ENCODE measurements around the gene FGF13.

Gene FGF13

GRCh38 chrX:138711399-138712347 lies at the start of gene FGF13:
FGF13 (minus strand) TSS chrX:138711717; CDS start chrX:138711003, 714 bp downstream.
- no peak for DNase-seq (ENCODE audit: low spot score)

GRCh38 chrX:138759217-138759943 lies 47.9 kb upstream of the FGF13 start:
- DNase-seq (ENCODE audit: low spot score): no peak

DNA sequence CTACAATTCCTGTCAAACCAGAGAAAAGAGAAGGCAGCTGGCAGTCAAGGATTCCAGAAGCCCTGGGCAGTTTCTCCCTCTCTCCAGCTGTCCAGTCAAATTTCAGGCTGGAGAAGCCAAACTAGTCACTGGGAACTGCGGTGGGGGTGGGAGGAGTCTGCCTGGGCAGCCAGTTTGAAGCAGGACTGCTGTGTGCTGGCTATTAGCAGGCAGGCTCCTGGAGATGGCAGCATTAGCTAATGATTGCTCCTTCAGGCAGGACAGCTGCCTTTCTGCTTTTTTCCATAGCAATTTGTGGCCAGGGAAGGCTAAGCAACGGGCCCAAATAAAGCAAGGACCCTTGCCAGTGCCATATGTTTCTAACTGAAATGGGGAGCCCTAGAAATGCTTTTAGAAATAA lies 44.7 kb upstream of the FGF13 start:
- no peak for DNase-seq (ENCODE audit: low spot score)

DNA sequence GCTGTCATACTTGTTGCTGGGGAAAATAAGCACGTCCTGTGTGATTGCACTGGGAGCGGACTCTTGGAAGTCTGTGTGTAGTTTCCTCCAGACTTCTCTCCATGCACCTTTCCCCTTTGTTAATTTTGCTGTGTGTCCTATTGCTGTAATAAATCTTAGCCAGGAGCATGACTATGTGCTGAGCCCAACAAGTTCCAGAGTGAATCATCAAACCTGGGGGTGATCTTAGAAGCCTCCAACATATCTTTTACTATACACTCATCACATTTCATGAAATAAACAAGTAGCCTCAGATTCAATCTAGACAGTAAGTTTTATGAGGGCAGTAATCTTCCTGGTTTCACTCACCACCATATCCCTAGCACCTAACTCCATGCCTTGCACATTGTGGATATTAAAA lies 43.3 kb upstream of the FGF13 start:
- DNase-seq (ENCODE audit: low spot score): no peak

GRCh38 chrX:138748480-138748879 lies 37.0 kb upstream of the FGF13 start:
- peak; percentile 33 for DNase-seq (ENCODE audit: low spot score)

DNA sequence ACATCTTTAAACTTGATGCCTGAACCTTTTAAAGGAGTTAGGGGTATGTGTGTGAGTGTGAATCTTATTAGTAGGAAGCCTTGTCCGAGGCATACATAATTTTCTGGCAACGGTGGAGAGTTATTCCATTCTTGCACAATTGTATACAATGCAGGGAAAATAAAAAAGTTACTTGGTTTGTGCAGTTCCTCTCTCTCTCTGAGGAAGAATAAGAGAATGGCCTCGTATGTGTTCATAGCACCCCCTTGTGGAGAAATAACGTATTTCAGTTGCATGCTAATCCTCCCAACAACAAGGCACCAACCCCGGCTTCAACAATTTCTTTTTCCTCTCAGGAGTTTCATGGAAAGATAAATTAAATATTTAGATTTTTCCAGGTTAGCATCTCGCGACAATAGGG lies 33.7 kb upstream of the FGF13 start:
- peak; percentile 63 for DNase-seq (ENCODE audit: low spot score)

- no peak for DNase-seq (ENCODE audit: low spot score)
These were observed 30.7 kb upstream of the FGF13 start for GRCh38 chrX:138742217-138742616.

GRCh38 chrX:138740341-138740740 lies 28.8 kb upstream of the FGF13 start:
- no peak for DNase-seq (ENCODE audit: low spot score)

DNA sequence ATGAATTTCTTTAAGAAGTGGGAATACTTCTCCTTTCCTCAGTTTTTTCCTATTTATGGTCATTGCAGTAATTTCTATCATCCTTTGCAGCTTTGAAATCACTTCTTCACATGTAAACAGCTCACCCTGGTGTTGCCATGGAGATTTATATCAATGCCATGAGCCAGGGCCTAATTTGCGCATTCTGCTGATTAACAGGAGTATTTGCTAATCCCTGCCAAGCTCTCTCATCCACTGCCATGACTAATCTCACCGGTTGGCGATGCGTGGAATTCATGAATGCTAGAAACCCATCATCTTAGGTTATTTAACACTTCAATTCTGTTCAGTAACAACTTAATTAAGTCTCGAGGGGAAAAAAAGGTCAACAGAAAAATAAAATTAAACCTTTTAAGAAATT lies 11.8 kb upstream of the FGF13 start:
- no peak for DNase-seq (ENCODE audit: low spot score)

GRCh38 chrX:138719396-138719795 lies 7.9 kb upstream of the FGF13 start:
- DNase-seq (ENCODE audit: low spot score): no peak

GRCh38 chrX:138718941-138719340 lies 7.4 kb upstream of the FGF13 start:
- no peak for DNase-seq (ENCODE audit: low spot score)

DNA sequence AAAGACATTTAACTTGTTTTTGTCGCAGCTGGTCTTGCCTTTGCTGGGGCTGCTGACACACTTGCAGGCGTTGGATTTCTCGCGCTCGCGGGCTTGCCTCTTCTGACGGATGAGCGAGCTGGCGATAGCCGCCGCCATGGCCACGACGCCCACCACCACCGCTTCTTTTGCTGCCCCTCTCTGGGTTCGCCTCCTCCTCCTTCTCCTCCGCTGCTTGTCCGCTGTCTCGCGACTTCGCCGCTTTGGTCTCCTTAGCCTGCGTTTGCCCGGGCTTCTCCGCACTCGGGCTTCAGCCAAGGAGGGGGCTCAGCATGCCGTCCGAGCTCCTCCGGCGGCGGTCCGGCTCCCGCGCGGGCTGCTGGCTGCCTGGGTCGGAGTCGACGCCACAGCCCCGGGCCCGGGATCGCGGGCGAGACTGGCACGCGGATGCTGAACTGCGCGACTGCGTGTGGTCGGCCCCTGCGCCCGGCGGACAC lies 613 bp downstream of the FGF13 start:
- DNase-seq (ENCODE audit: low spot score): no peak

GRCh38 chrX:138709886-138710791 lies 1.4 kb downstream of the FGF13 start:
- no peak for DNase-seq (ENCODE audit: low spot score)

DNA sequence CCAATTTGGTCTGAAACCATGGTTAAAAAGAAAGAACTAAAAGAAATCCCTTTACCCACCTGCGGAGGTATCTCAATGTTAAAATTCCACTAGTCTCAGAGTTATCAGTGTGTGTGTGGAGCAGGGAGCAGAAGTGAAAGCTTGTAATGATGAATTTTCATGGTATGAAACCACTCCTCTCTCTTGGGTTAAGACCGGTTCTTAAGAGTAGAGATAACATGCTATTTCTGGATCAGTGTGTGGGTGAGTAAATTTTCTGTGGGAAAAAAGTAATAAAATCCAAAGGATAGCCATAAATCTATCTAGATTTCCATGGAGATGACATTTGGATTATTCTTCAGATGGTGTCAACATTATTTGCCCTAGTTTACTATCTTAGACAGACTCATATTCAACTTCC lies 3.2 kb downstream of the FGF13 start:
- no peak for DNase-seq (ENCODE audit: low spot score)

- no peak for DNase-seq (ENCODE audit: low spot score)
These were observed 6.9 kb downstream of the FGF13 start for GRCh38 chrX:138704596-138704995.

- no peak for DNase-seq (ENCODE audit: low spot score)
These were observed 7.4 kb downstream of the FGF13 start for GRCh38 chrX:138704101-138704500.

DNA sequence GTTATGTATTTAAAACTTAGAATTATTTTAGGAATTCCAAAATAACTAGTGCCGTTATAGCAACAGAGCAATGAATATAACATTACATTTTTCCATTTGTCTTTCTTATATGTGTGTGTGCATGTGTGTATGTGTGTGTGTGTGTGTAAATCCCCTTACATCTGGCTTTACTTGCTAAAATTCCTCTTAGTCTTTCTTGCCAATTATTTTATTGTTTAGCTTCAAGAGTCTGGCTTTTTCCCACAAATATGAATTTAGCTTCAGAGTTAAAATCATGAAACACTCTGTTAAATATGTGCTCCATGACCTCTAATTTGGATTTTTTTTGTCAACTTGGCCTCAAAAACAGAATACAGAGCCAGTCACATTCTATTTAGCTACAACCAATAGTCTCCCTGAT lies 18.9 kb downstream of the FGF13 start:
- no peak for DNase-seq (ENCODE audit: low spot score)

DNA sequence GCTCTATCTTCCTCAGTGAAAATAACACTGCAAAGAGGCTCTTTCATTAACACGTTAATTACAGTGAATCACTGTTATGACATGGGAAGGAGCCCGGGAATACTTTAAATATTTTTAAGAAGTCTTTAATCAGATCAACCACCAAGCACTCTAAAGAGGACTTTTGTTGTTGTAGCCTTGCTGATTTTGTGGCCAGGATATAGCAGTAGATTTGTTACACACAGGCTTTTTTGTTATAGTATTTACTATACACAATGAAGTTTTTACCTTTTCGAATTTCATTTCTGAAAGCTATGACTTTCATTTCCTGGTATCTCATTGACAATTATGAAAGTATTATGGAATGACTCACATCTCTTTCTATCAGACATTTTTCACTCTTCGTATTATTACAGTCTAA lies 20.3 kb downstream of the FGF13 start:
- DNase-seq (ENCODE audit: low spot score): no peak

DNA sequence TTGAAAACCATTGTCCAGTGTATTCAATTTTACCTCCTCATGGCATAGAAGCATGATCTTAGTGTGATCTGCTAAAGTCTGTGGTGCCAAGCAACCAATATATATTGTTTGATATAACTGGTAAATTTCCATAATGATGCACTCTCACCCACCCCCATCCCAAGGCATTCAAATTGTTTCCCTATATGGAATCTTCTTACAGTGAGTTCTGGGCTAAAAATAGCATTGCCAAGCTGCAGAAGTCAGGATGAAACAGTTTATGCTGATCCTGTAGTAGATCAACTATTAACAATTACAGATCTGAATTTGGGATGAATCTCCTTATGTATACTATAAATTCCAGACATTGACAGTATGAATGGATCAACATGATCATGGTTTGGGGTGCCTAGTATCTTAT lies 20.9 kb downstream of the FGF13 start:
- DNase-seq (ENCODE audit: low spot score): no peak

DNA sequence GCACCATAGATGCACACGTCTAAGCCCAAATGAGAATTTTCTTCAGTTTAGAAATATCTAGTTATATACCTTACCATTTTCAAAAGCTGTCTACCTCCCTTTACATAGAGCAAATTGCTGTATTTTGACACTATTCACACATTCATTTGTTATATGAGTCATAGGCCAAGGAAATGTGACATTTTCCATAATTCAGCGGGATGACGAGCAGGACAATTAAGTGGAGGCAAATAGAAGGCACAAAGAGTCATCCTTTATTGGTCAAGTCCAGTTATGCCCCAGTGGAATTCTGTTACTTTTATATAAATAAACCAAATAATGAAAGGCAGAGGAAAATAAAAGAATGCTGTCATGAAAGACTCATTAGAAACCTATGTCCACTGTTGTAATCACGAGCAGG lies 27.9 kb downstream of the FGF13 start:
- no peak for DNase-seq (ENCODE audit: low spot score)

GRCh38 chrX:138669693-138670092 lies 41.8 kb downstream of the FGF13 start:
- peak; percentile 24 for DNase-seq (ENCODE audit: low spot score)

DNA sequence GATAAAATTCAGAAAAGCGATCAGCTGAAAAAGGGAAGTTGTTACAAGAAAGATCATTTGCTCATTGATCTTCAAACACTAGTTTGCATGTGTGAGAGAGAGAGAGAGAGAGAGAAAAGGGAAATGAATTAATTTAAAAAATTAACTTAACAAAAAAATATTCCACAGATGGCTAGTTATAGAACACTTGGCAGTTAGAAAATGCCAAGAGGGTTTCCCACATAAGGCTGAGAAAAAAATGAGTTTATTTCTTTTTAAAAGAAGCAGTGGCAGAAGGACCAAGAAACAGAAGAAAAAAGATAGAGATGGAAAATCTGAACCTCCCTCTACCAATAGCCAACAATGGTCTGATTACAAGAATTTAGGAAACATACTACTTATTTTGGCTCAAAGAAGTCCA lies 47.1 kb downstream of the FGF13 start:
- DNase-seq (ENCODE audit: low spot score): no peak
